ENCODE measurements around the gene PRKCE. TPM values are rescaled to one million over a fixed set of nuclear protein-coding genes. Genes with fewer than 3 reads are reported as not detected.
A peak's percentile ranks its signal among the peaks of the same experiment; 100 is the strongest.

Gene PRKCE
- total and polyA plus RNA-seq, 2 of the 8 experiments (the other 6 are each of a cell fraction or from before 2014, with no cell fraction given): 0.54 to 2.1 TPM

DNA sequence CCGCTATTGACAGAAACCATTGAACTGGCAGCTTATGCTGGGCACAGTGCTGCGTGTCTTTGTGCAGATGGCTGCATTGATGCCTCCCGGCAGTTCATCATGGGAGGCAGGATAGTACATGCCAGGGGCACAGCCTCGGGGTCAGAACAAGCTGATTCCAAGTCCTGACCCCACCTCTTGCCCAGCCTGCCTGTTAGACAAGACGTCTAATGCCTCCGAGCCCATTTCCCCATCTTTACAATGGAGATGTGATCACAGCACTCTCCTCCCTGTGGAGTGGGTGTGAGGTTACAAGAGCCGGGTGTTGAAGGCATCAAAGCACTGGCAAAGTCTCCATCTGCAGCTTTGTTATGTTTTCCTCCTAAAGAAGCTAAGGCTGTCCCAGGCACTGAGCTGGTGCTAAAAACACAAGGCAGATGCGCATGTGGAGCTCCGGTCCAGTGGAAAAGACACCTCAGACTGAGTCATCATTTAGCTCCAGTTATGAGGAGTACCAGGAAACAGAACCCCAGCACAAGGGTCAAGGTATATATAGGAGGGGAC is 520.0 kb downstream of the PRKCE start:
- H3K9me3 ChIP-seq (ENCODE audit: insufficient read depth in 2 of 2, low read depth in 1 of 2, low read length in 1 of 2): no peaks in the 10 kb centered on the region
- peak overlapping the region; percentile 10; the same call in 1 of the 2 replicates for H2BK12ac ChIP-seq (ENCODE audit: low read depth, low read length)
- no peak overlapping the region for H3K23ac ChIP-seq (ENCODE audit: insufficient read length)
- H2BK5ac ChIP-seq (ENCODE audit: low read depth, low read length): peak overlapping the region; percentile 61; the same call in 1 of the 2 replicates
- H4K91ac ChIP-seq (replicated peaks; ENCODE audit: insufficient read length, low read length): peak overlapping the region; percentile 48
- no peak overlapping the region for H3K14ac ChIP-seq (ENCODE audit: insufficient read length)
- FAIRE-seq (no peak), DNase-seq (ENCODE audit: low read depth in 1 of 2, low spot score in 2 of 2) (no peak)
- no peak for TF ChIP-seq NRF1 (IDR thresholded peaks at IDR 0.05; ENCODE audit: low read depth, low read length)
- peak; percentile 26 for TF ChIP-seq NANOG (IDR thresholded peaks at IDR 0.05; ENCODE audit: insufficient read depth, low read depth, low read length, poor library complexity, severe bottlenecking)
- no peaks in the 10 kb centered on the region for H3K23me2 ChIP-seq (ENCODE audit: low read depth, low read length)
- H2BK120ac ChIP-seq (replicated peaks; ENCODE audit: low read depth, low read length): no peak overlapping the region
- no peak overlapping the region for H2BK15ac ChIP-seq (ENCODE audit: low read length)
- WGBS, 2 experiments (ENCODE audit: extremely low coverage in 1 of 2, insufficient coverage in 1 of 2, insufficient read length in 1 of 2, insufficient replicate concordance in 2 of 2, low coverage in 1 of 2, low lambda C conversion rate in 2 of 2, missing lambda C conversion rate in 1 of 2): 82% methylated on average over 9 of the region's 9 CpGs; no CpG with 5 or more reads in 1 of the 2 experiments
- no peaks in the 10 kb centered on the region for H3K36me3 ChIP-seq (ENCODE audit: control insufficient read depth in 2 of 4, insufficient read depth in 4 of 4, low read length in 3 of 4)
- no peak overlapping the region for H4K5ac ChIP-seq (ENCODE audit: insufficient read length, low read depth, low read length)
- no peaks in the 10 kb centered on the region for H4K20me1 ChIP-seq (replicated peaks in 1 of 2; ENCODE audit: control insufficient read depth in 1 of 2, insufficient read depth in 2 of 2, low read length in 2 of 2)
- no peak overlapping the region for H2BK20ac ChIP-seq (ENCODE audit: low read length)
- H3K4me3 ChIP-seq (ENCODE audit: extremely low read depth in 1 of 4, insufficient read depth in 2 of 4, low read depth in 3 of 4, low read length in 4 of 4): no peak overlapping the region
- no peak overlapping the region; the same call in 1 of the 2 replicates for H4K8ac ChIP-seq (ENCODE audit: extremely low read depth, insufficient read depth, low read length)
- H3K18ac ChIP-seq (ENCODE audit: extremely low read depth, low read length): peak overlapping the region; percentile 7; the same call in 1 of the 2 replicates
- 0 out of 2 replicates have a peak overlapping the region, but pooled peaks have one; percentile 15 for H2AFZ ChIP-seq (ENCODE audit: low read length)
- no peak overlapping the region for H3K27ac ChIP-seq (ENCODE audit: low read depth, low read length)
- H3K4me2 ChIP-seq (ENCODE audit: insufficient read depth in 1 of 2, low read depth in 2 of 2, low read length in 2 of 2): no peak overlapping the region
- no peak overlapping the region for H2AK5ac ChIP-seq (ENCODE audit: low read depth, low read length)
- peaks cover 0 to 8% (median 3%) of the 10 kb centered on the region in 4 experiments; a peak in 4 of 7 replicates for H3K4me1 ChIP-seq (replicated peaks in 1 of 4; ENCODE audit: control insufficient read depth in 3 of 4, insufficient read depth in 4 of 4, low read length in 3 of 4)
- peak overlapping the region in 1 of 4 experiments; percentile 47; a peak in 1 of 7 replicates for H3K9ac ChIP-seq (replicated peaks in 1 of 4; ENCODE audit: extremely low read depth in 1 of 4, low read depth in 3 of 4, low read length in 3 of 4)
- ChIA-PET CTCF (ENCODE audit: partially characterized antibody) (interaction anchor here (0.9 to 1.8 kb wide), 6 partner anchors 11 to 161 kb away, joined by 3 to 5 read pairs (median 3); no protein-coding TSS in a partner anchor), POLR2A (ENCODE audit: partially characterized antibody) (interaction anchor here (1.5 kb wide), 1 partner anchor 20 kb away, joined by 4 read pairs; no protein-coding TSS in a partner anchor)
- H3K79me1 ChIP-seq (ENCODE audit: low read depth, low read length): no peaks in the 10 kb centered on the region
- no peak overlapping the region for H3K4ac ChIP-seq (replicated peaks; ENCODE audit: insufficient read length, low read depth, low read length)
- H3K27me3 ChIP-seq (replicated peaks in 1 of 4; ENCODE audit: control insufficient read depth in 3 of 4, extremely low read depth in 1 of 4, insufficient read depth in 3 of 4, low read length in 3 of 4): no peaks in the 10 kb centered on the region
- H3K56ac ChIP-seq (replicated peaks; ENCODE audit: insufficient read length, low read depth, low read length): no peak overlapping the region
- H3K79me2 ChIP-seq (ENCODE audit: control insufficient read depth in 1 of 2, insufficient read depth in 2 of 2, low read length in 2 of 2): no peaks in the 10 kb centered on the region
